Nephron progenitor cell (in vitro differentiated cells): ENCODE data around the gene ANGPTL2.

Source experiments
- DNase-seq: peaks from one replicate; pipeline ENCODE4 v3.0.0; 2021
- H3K27ac Mint-ChIP-seq: 2 replicates; pipeline ENCODE4 v1.8.0; 2021; ENCODE audit warnings: mild to moderate bottlenecking, moderate library complexity, mixed read lengths
- H3K27me3 Mint-ChIP-seq: 2 replicates; pipeline ENCODE4 v1.8.0; 2021; ENCODE audit warnings: mild to moderate bottlenecking, low read depth, mixed read lengths; ENCODE audit not compliant: poor library complexity
- H3K36me3 Mint-ChIP-seq: 2 replicates; pipeline ENCODE4 v1.8.0; 2021; ENCODE audit warnings: low read depth, mixed read lengths
- H3K4me1 Mint-ChIP-seq: 2 replicates; pipeline ENCODE4 v1.8.0; 2021; ENCODE audit warnings: mixed read lengths
- H3K4me3 Mint-ChIP-seq: 2 replicates; pipeline ENCODE4 v1.8.0; 2021; ENCODE audit warnings: mild to moderate bottlenecking, moderate library complexity, mixed read lengths
- H3K9me3 Mint-ChIP-seq: 2 replicates; pipeline ENCODE4 v1.8.0; 2021; ENCODE audit warnings: mild to moderate bottlenecking, moderate library complexity, mixed read lengths
- TF ChIP-seq, protein P1 (sequence below): fragments of 200-600 bp; sonication (generic); IDR thresholded peaks from 2 replicates; pipeline ENCODE4 v1.5.0; 2021; ENCODE audit warnings: antibody characterized with exemption

ANGPTL2 gene

GRCh38 chr9:127116088-127116726 is 6.2 kb downstream of the ANGPTL2 start:
- no peak overlapping the region for H3K27ac Mint-ChIP-seq
- no peaks in the 10 kb centered on the region for H3K9me3 Mint-ChIP-seq
- no peak for DNase-seq
- H3K27me3 Mint-ChIP-seq: peaks cover 3% of the 10 kb centered on the region
- peaks cover under 1% of the 10 kb centered on the region for H3K36me3 Mint-ChIP-seq
- H3K4me3 Mint-ChIP-seq: no peak overlapping the region
- H3K4me1 Mint-ChIP-seq: peaks cover 46% of the 10 kb centered on the region
- TF ChIP-seq, protein P1, sequence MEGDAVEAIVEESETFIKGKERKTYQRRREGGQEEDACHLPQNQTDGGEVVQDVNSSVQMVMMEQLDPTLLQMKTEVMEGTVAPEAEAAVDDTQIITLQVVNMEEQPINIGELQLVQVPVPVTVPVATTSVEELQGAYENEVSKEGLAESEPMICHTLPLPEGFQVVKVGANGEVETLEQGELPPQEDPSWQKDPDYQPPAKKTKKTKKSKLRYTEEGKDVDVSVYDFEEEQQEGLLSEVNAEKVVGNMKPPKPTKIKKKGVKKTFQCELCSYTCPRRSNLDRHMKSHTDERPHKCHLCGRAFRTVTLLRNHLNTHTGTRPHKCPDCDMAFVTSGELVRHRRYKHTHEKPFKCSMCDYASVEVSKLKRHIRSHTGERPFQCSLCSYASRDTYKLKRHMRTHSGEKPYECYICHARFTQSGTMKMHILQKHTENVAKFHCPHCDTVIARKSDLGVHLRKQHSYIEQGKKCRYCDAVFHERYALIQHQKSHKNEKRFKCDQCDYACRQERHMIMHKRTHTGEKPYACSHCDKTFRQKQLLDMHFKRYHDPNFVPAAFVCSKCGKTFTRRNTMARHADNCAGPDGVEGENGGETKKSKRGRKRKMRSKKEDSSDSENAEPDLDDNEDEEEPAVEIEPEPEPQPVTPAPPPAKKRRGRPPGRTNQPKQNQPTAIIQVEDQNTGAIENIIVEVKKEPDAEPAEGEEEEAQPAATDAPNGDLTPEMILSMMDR: no peak

- Mint-ChIP-seq H3K27ac (no peak overlapping the region), H3K9me3 (no peaks in the 10 kb centered on the region), H3K4me1 (peaks cover 49% of the 10 kb centered on the region), H3K4me3 (no peak overlapping the region), H3K27me3 (peaks cover 3% of the 10 kb centered on the region), H3K36me3 (peaks cover 7% of the 10 kb centered on the region)
- DNase-seq: no peak
- TF ChIP-seq, protein P1: no peak
Observed at GRCh38 chr9:127114606-127115005, 7.8 kb downstream of the ANGPTL2 start.

GRCh38 chr9:127113191-127113972 is 9.1 kb downstream of the ANGPTL2 start:
- Mint-ChIP-seq H3K27me3 (peaks cover 3% of the 10 kb centered on the region), H3K4me3 (no peak overlapping the region), H3K9me3 (no peaks in the 10 kb centered on the region), H3K4me1 (peaks cover 39% of the 10 kb centered on the region), H3K27ac (no peak overlapping the region), H3K36me3 (peaks cover 10% of the 10 kb centered on the region)
- no peak for DNase-seq
- TF ChIP-seq, protein P1: no peak

DNA sequence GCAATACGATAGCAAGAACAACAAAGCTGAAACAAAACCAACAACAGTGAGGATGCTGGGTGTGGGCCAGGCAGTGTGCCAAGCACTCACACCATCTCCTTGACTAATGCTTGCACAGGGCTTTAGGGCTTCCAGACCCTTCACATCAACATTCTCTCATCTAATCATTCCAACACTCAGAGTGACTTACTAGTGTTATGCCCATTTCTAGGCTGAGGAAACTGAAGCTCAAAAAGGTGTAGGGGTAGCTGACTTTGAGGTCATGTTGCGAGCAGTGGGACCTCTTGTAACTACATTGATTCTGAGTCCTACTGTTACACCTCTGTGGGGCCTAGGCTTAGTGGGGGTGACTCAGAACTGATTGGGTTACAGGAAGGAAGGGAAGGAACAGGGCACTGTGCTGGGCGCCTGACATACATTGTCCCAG is 9.7 kb downstream of the ANGPTL2 start:
- no peak overlapping the region for H3K27ac Mint-ChIP-seq
- TF ChIP-seq, protein P1: no peak
- no peaks in the 10 kb centered on the region for H3K9me3 Mint-ChIP-seq
- DNase-seq: no peak
- H3K4me1 Mint-ChIP-seq: peaks cover 34% of the 10 kb centered on the region
- H3K4me3 Mint-ChIP-seq: no peak overlapping the region
- peaks cover 15% of the 10 kb centered on the region for H3K36me3 Mint-ChIP-seq
- peaks cover 3% of the 10 kb centered on the region for H3K27me3 Mint-ChIP-seq

GRCh38 chr9:127112056-127112455 is 10.4 kb downstream of the ANGPTL2 start:
- DNase-seq: no peak
- Mint-ChIP-seq H3K27ac (no peak overlapping the region), H3K9me3 (no peaks in the 10 kb centered on the region), H3K4me1 (peaks cover 29% of the 10 kb centered on the region), H3K27me3 (peaks cover 3% of the 10 kb centered on the region), H3K4me3 (no peak overlapping the region), H3K36me3 (peaks cover 17% of the 10 kb centered on the region)
- TF ChIP-seq, protein P1: no peak
